ENCODE measurements around the gene RCOR1.
"Not testable (repeated sequence)": the region's sequence is repeated elsewhere in the genome, so short reads cannot be mapped to it uniquely, and the experiment has no call there.

Gene RCOR1

DNA sequence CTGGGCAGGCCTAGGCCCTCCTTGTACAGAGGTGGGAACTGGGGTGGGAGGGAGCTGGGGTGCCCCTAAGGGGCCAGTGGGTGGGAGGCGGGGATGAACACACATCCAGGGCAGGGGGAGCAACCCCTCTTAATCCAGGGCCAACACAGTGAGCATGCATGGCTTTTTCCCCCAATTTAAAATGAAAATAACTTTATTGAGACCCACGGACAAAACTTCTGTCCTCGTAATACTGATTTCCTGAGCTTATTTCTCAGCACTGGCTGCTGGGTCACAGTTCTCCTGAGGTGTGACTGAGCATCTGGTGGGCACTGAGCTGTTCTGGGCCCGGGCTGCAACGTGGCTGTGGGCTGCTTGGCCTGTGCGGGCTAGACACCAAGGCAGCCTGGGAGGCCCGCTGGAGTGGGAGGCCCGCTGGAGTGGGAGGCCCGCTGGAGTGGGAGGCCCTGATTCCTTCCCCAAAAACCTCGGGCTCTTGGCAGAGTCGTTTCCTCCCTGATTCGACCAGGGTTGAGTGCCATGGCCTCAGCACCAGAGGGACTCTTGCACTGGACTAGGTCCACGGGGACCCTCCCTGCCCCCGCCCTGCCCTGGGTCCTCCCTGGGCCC, 159.9 kb downstream of the RCOR1 start:
- no peak for DNase-seq

DNA sequence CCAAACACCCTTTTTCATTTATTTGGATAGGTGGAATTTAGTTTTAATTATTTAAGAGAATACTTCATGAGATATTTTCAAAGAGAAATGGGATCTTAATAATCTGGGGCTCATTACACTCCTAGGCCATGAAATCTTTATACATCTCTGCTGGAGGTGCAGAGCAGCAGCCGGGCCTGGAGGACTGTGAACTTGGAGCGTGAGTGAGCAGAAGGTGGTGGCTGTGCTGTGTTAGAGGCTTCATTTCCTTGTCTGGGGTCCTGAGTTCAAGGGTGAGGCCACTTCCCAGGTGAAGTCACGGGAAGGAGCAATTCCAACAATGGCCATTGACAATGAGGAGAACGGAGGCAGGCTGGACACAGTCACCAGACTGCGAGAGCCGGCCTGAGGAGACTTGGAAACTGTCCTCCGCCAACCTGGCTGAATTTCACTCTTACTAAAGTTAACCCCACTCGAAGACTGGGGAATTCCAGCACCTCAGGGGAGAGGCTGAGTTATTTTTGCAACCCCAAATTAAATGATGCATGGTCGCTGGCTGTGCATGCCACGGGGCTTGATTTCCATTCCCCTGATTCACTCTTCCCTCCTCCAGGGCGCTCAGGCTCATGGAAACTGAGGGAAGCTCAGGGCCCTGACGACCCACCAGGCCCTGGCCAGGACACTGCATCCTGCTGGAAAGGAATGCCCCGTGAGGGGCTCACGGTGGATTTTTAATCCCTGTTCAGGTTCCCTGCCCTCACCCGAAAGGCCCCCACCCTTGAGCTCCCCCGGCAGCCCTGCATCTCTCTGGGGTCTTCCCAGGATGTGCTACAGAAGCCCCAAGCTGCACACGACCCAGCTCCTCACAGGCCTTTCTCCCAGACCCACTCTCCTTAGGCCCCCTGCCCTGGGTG, 162.2 kb downstream of the RCOR1 start:
- no peak for DNase-seq

DNA sequence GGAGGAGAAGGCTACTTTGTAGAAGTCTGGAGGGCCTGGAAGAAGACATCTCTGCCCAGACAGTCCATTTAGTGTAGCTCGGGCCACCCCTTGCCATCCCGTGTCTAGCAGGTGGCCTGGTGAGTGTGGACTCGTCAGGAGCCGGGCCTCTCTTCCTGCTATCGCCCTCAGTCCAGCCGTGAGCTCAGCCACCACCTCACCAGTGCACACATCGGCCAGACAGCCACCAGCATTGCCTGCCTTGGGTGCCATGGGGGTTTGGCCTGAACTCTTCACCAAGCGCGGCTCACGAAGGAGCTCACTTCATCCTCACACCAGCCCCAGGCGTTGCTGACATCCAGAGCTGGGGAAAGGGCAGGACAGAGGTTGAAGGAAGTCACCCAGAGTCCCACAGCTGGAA, 165.2 kb downstream of the RCOR1 start:
- DNase-seq: no peak

DNA sequence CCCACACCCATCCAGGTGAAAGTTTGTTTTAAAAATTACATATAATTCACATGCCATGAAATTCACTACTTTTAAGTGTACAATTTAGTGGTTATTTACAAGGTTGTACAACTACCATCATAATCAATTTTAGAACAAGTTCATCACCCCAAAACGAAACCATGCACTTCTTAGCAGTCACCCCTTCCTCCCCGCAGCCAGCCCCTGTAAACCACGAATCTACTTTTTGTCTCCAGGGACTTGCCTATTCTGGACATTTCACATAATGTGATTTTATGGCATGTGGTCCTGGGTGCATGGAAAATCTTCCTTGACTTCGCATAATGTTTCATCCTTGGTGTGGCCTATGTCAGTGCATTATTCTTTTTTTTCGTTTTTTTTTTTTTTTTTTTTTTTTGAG, 165.6 kb downstream of the RCOR1 start:
- DNase-seq: no peak

DNA sequence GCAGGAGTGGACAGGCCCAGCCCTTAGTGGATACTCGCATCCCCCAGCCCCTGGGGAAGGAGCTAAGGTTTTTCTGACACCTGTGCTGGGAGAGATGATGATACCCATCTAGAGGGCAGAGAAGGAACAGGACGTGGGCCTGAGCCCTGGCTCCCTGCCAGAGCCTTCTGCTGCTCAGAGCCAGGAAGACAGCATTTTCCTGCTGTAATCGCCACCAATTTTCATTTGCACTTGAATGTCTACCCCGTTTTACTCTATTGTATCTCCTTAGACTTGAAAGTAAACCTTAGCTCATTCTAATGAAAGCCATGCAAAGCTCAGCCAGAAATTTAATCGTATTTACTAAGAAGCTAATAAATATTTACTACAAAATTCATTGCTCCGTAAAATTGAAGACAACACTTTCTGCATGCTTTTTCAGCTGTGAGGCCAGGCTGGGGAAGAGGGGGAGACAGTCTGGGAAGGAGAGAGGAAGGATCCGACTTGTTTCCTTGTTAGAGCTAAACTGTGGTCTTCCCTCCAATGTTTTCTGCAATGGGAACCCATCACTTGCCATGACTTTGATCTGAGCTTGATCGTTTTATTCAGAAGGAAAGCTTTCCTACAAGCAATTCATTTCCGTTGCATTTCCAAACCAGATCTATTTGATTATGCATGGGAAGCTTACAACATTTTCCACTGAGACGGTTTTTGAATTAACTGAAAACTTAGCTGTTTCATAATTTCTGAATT, 167.2 kb downstream of the RCOR1 start:
- peak in 3 of 4 experiments; percentile 17 to 51 (median 43) for DNase-seq

DNA sequence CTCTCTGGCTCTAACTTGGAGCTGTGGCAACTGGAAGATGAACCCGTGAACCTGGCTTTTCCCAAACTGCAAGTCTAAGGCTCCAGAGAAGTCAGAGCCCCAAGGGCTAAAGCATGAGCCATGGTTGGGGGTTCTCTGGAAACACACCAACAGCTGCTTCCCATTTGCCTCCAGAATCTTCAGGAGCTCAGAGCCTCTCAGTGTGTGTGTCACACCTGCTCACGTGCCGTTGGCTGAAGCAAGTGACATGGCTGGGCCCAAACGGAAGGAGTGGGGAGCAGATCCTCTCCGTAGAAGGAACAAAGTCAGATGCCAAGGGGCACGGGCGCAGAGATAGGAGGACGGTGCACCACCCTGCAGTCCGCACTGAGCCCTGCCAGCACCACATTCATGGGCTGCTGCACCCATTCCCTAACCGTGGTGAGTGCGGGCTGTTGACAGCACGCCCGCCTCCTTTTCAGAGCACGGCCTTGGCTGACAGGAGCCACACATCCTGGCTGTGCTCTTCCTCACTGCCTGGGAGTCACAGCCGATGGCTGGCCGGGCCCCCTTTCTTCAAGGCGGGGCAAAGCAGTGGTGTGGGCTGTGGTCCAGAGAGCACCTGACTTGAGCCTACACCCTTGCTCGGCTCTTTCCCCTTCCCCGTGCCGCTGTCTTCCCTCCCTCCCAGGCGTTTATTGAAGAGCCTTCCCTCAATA, 168.2 kb downstream of the RCOR1 start:
- peak; percentile 27 to 65 (median 29) for DNase-seq

DNA sequence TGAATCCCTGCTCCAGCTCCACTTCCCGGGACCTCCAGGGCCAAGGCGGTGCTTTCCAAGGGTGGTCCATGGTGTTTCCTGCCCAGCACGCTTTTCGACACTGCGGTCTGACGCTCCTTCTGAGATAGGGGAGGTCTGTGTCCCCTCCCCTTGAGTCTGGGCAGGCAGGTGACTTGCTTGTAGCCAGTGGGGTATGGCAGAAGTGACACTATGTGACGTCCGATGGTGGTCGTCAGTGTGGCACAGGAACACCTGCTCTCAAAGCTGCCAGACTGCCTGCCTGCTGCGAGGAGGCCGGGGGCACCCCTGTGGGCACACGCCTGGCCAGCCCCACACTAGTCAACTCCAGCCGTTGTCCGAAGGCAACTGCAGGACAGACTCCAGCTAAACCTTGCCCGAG, 168.8 kb downstream of the RCOR1 start:
- no peak for DNase-seq

DNA sequence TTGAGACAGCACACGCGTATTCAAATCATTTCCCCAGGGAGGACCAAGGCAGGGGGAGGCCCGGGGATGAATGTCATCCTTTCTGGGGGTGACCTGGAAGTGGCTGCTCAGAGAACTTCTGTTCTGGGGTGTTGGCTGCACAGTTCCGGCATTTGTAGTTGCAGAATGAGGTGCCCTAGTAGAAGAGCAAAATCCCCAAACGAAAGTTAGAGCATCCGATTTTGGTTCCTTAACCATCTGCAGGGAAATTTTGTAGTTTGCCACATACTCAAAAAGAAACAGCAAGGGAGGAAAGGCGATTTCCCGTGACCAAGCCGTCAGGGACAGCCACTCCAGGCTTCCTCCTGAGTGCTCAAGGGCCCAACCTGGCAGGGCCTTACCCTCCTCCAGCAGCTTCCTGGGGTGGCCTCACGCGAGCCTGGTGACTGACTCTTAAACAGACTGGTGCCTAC, 171.8 kb downstream of the RCOR1 start:
- no peak for DNase-seq

DNA sequence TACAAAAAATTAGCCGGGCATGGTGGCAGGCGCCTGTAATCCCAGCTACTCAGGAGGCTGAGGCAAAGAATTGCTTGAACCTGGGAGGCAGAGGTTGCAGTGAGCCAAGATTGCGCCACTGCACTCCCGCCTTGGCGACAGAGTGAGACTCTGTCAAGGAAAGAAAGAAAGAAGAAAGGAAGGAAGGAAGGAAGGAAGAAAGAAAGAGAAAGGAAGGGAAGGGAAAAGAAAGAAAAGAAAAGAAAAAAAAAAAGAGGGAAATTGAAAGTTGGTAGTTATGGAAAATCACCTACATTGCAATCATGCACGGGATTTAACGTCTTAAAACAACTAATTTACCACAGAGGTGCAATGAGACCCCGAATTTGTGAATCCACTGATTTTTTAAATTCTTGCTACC, 173.3 kb downstream of the RCOR1 start:
- DNase-seq: not testable (repeated sequence)

DNA sequence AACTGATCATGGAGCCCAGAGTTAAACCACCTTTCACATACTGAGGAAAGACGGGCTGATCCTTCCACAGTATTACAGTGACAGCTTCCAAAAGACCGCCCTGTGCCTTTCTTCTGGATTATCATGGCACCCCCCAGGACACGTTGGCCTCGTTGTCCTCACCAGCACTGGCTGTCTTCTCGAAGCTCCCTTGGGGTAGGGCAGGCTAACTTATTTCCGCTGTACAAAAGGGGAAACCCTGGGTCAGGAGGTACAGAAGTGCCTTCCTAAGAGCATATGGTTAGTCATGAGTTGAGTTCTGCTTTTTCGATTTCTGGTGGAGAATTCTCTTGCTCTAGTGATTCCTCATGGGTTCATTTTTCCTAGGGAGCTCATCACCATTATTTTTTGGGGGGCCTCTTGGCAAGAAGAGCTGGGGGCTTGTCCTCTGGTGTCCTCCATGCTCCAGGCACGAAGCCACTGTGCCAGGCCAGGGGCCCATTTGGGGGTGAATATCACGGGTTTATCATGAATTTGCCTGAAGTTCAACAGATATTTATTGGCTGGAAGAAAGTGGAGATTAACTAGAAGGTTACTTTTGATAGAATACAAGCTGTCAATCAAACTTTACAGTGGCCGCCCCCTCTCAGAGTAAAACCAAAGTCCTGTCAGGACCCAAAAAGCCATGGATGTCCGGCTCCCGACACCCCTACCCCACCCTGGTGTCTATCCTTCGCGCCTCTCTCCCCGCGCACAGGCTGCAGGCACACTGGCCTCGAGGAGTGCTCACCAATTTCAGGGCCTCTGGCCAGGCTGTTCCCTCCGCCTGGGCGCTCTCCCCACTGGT, 176.0 kb downstream of the RCOR1 start:
- DNase-seq: peak; percentile 86 to 95 (median 94)

DNA sequence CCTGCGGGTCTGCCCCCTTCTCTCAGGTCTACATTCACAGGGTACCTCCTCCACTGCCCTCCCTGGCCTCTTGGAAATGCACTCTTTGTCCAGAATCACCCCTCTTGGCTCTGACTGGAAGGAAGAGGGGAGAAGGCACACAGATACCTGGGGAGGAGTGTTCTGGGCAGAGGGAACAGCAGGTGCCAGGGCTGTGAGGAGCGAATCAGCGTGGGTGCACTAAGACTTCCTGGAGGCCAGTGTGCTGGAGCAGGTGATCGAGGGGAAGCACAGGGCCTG, 176.5 kb downstream of the RCOR1 start:
- no peak for DNase-seq

DNA sequence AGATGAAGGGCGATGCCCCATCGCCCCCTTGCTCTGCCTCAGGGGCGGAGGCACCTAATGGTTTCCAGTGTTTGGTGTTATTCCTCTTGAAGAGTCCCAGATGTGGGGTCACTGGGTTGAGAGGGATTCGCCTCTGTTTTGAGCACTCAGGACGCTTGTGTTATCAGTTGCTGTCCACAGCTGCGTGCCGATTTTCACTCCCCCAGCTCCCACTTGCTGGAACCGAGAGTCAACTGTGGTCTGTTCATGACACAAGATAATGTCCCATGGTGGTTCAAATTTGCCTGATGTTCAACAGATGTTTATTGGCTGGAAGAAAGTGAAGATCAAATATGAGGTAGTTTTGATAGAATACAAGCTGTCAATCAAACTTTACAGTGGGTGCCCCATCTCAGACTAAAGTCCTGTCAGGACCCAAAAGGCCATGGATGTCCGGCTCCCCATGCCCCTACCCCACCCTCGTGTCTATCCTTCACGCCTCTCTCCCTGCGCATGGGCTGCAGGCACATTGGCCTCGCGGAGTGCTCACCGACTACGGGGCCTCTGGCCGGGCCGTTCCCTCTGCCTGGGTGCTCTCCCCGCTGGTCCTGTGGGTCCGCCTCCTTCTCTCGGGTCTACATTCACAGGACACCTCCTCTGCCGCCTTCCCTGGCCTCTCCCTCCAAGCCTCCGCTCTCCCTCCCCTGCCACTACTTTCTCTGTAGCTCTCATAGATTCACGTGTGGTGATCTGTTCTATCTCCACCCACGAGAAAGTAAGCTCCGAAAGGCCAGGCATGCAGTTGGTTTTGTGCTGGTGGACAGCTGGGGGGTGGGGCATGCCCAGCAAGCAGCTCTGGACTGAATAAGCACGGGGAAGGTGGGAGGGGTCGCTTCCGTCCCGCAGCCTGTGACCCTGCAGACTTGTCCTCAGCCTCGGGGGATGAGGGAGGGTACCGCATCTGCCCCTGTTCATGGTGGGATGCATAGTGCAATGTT, 178.0 kb downstream of the RCOR1 start:
- no peak for DNase-seq

DNA sequence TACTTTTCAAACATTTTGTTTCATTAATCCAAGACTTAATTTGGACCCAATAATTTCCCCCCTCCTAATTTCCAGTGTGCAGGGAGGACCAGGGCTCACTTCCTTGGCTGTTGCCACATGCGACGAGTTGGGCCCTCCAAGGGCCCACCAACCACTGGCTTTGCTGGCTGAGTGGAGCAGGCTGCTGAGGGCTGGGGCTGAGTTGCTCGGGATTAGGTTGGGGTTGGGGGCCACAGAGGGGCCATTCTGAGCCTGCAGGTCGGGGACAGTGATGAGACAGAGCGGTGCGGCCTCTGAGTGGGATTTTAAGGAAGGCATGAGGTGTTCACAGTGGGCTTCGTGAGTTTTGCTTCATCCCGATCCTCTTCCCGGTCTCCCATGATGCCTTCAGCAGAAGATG, 178.7 kb downstream of the RCOR1 start:
- DNase-seq: no peak

DNA sequence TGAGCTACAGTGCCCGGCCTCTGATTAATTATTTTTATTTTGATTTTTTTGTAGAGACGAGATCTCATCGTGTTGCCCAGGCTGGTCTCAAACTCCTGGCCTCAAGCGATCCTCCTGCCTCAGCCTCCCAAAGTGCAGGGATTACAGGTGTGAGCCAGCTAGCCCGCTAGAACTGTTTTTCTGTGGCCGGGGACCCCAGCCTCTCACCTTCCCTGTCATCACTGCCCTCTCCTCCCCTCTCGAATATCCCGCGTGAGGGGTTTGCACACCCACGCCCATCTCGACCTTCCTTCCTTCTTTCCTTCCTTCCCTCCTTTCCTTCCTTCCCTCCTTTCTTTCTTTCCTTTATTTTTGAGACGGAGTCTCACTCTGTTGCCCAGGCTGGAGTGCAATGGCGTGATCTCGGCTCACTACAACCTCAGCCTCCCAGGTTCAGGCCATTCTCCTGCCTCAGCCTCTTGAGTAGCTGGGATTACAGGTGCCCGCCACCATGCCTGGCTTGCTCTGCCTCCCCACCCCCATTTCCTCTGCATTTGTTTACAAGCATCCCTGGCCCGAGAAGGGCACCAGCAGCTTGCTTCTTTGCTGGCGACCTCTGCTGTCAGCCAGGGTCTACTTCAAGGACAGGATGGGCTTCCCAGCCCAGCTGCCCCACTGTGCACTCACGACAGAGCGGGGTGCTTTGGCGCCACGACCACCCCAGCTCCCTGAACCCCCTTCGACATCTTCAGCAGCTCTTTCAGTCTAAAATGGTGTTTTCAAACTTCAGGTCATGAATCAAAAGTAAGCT, 180.5 kb downstream of the RCOR1 start:
- peak in 1 of 4 experiments; percentile 25 for DNase-seq

DNA sequence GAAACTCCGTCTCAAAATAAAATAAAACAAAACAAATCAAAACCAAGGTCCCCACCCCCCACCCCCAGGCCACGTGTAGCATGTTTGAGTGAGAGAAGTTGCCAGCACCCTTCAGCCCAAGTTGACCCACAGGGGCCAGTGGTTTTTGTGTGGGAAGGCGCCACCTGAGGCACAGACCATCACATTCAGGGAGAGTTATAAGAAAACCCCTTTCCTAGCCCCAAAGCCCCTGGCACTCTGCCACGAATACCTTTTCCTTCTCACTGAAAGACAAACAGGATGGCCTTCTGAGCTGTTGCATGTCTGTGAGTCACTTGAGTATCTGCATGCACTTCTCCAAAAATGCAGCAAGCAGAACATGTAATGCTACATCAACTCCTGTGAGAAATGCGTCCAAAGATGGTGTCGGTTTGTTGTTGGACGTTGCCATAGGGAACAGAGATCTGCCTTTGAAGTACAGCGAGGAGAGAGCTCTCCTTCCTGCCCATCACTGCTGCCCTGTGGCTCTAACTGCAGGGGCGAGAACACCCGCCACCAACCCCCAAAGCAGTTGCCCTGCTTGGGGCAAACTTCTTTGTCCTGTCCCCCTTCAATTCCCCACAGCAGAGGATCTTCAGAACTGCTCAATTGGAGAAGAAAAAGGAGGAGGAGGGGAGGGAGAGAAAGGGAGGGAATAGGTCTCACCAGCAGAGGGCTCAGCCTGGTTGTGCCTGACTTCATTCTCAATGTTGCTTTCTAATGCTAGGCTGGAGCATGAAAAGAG, 182.1 kb downstream of the RCOR1 start:
- DNase-seq: peak; percentile 72 to 89 (median 82)

DNA sequence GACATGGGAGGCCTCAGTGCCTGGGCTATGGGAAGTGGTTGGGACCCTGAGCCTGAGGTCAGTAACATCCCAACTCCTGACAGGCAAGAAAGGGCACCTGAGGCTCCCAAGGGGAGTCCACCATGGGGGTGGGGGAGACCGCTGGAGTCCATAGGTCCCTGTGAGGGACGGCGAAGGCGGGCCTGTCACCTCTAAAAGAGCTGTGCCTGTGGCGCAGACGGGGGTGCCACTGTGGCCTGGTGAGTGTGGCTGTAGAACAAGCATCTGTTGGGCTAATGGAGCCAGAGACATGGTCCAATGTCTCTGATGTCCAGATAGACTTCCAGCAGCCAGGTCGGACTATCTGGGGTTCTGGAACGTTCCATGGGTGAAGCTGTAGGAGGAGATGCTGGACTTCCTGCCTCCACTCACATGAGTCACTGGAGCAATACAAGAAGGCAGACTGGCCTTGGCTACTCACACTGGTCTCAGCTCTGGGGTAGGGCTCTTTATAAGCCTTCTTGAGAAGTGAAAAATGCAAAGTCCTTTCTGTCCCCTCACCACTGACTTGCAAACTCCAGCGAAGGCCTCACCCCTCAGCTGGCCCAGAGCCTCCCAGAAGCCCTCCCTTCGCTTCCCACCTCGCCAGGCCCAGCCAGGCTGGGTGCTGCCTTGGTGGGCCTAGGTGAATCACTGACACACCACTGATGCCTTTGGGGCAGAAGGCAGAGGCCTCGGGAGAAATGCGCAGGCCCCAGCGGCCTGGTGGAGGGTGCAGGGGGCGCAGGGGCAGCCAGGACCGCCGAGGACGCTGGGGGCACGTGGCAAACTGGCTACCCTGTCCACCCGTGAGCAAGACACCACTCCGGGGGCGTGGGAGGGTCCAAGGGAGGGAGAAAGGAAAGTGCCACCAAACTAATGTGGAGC, 183.7 kb downstream of the RCOR1 start:
- DNase-seq: peak; percentile 42 to 73 (median 72)

DNA sequence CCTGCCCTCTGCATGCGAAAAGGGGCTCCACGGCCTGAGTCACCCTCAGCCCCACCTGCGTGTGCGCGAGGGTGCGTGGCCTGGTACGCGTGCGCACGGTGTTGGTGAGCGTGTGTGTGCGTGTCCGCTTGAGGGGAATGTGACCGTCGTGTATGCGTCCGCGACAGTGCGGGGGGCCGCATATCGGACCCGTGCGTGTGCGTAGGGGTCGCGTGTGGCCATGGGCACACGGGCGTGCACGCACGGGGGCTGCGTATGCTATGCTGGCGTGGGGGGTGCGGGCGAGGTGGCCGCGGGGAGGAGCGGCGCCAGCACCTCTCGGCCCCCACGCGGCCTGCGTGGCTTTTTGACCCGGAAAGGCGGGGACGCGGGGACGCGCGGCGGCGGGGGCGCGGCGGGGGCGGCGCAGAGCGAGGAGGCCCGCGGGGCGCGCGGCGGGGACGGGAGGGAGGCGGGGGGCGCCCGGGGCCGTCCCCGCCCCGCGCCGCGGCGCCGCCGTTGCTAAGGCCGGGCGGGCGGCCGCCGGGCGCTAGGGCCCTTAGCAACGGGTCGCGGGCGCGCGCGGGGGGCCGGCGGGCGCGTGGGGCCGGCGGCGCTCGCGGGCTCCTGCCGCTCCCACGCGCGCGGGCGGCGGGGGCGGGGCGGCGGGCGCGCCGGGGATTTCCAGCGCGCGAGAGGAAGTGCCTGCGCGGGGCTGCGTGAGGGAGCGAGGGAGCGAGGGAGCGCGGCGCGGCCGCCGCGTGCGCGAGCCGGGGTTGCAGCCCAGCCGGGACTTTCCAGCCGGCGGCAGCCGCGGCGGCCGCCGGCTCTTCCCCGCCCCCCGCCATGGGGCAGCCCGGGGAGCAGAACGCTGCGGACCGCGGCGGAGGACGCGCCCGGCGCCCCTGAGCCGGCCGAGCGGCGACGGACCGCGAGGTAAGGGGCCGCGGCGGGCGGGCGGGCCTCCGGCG, 184.6 kb downstream of the RCOR1 start, which contains the start of gene TRAF3:
Gene TRAF3, plus strand, starts transcription at position 689 of the 950 bp plus-strand sequence. CDS start 92,753 bp downstream, outside the sequence.
- DNase-seq: peak; percentile 88 to 97 (median 93)
